Upper lobe of left lung (tissue), 4 donors: ENCODE results near the gene TBR1.

ENCODE experiments used
- EP300 ChIP-seq, 4 donors: sonication (generic); formaldehyde crosslinking; IDR thresholded peaks; one replicate each; pipeline ENCODE4 v1.5.1; 2017; ENCODE audit warnings: antibody characterized with exemption in 4 of 4, control low read depth in 2 of 4
- POLR2A ChIP-seq, 4 donors: fragments of 450-650 bp; IDR thresholded peaks; one replicate each; pipeline ENCODE4 v1.5.1; 2016 to 2017; ENCODE audit warnings: antibody characterized with exemption in 4 of 4, mild to moderate bottlenecking in 2 of 4
- POLR2AphosphoS5 ChIP-seq, 2 donors: sonication (generic); formaldehyde crosslinking; IDR thresholded peaks; one replicate each; pipeline ENCODE4 v1.5.1; 2017; ENCODE audit warnings: antibody characterized with exemption in 2 of 2
- TF ChIP-seq, protein P1 (sequence below), 6 experiments: fragments of 450-650 bp in 4 of 6; fragments of 200-600 bp in 2 of 6; sonication (generic) in 2 of 6; IDR thresholded peaks; one replicate each; pipeline ENCODE4 v1.5.1; 2016 to 2019; ENCODE audit warnings: antibody characterized with exemption in 6 of 6

DNA sequence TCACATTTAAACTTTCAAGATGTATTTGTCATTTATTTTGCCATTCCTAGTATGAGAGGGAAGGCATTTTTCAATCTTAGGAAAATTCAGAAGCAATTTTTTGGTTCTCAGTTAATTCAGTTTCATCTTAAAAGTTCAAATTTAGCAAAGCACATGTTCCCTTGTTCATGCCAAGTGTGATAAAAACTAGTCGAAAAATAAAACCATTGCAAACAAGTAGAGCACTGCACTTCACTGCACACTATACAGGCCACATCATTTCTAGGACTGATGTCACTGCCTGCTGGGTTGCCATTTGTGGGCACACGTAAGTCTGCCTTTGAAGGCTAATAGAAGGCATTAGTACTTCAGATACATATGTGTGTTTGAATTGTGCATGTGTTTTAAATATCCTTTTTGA, 14.3 kb downstream of the TBR1 start:
- TF ChIP-seq, protein P1, sequence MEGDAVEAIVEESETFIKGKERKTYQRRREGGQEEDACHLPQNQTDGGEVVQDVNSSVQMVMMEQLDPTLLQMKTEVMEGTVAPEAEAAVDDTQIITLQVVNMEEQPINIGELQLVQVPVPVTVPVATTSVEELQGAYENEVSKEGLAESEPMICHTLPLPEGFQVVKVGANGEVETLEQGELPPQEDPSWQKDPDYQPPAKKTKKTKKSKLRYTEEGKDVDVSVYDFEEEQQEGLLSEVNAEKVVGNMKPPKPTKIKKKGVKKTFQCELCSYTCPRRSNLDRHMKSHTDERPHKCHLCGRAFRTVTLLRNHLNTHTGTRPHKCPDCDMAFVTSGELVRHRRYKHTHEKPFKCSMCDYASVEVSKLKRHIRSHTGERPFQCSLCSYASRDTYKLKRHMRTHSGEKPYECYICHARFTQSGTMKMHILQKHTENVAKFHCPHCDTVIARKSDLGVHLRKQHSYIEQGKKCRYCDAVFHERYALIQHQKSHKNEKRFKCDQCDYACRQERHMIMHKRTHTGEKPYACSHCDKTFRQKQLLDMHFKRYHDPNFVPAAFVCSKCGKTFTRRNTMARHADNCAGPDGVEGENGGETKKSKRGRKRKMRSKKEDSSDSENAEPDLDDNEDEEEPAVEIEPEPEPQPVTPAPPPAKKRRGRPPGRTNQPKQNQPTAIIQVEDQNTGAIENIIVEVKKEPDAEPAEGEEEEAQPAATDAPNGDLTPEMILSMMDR (IDR thresholded peaks at IDR 0.05) = no peak
- TF ChIP-seq EP300 (IDR thresholded peaks at IDR 0.05) (no peak), POLR2A (IDR thresholded peaks at IDR 0.05) (no peak), POLR2AphosphoS5 (IDR thresholded peaks at IDR 0.05) (no peak)
